Right lobe of liver (tissue), 6 donors: ENCODE data around the gene ITGAD. TPM values are rescaled to one million over a fixed set of nuclear protein-coding genes. Genes with fewer than 3 reads are reported as not detected.

Experiments used
- ATAC-seq, 4 donors: fragments of 200-7000 bp; cut with Tn5 transposase; one replicate each; pipeline ENCODE4 v1.9.1; 2020; ENCODE audit warnings: mild to moderate bottlenecking in 4 of 4, moderate library complexity in 4 of 4
- DNase-seq, 3 donors: peaks; one replicate each; pipeline ENCODE4 v3.0.0-alpha.2; 2020
- H3K27ac ChIP-seq, 3 donors: fragments of 200-600 bp; one replicate each; pipeline ENCODE4 v1.8.0; 2022
- H3K27me3 ChIP-seq, 2 donors: fragments of 200-600 bp; one replicate each; pipeline ENCODE4 v1.8.0; 2022
- H3K36me3 ChIP-seq, 4 donors: fragments of 200-600 bp; sonication (generic) in 1 of 4; one replicate each; pipeline versions ENCODE4 v1.5.1 to v1.8.0; 2017 to 2022; ENCODE audit warnings: control low read depth in 1 of 4
- H3K4me1 ChIP-seq, 4 donors: fragments of 200-600 bp; sonication (generic) in 1 of 4; one replicate each; pipeline versions ENCODE4 v1.5.1 to v1.8.0; 2017 to 2022; ENCODE audit warnings: control low read depth in 1 of 4
- H3K4me3 ChIP-seq, 3 donors: fragments of 200-600 bp; one replicate each; pipeline ENCODE4 v1.8.0; 2022
- H3K9me3 ChIP-seq, 4 donors: fragments of 200-600 bp; sonication (generic) in 1 of 4; one replicate each; pipeline versions ENCODE4 v1.5.1 to v1.8.0; 2017 to 2022; ENCODE audit warnings: control low read depth in 1 of 4
- POLR2A ChIP-seq: fragments of 450-650 bp; IDR thresholded peaks from one replicate; pipeline ENCODE4 v1.6.1; 2017; ENCODE audit warnings: antibody characterized with exemption, mild to moderate bottlenecking
- WGBS: methylation state at CpG from one replicate; pipeline ENCODE4 v1.1.6; 2018; ENCODE audit warnings: low coverage, low lambda C conversion rate; ENCODE audit not compliant: insufficient coverage; ENCODE audit errors: missing lambda C conversion rate; 5-methylcytosine and 5-hydroxymethylcytosine counted together
- intact Hi-C, 2 donors: fragments of 100-400 bp; cut with DNase I; formaldehyde crosslinking; loops; one replicate each; pipeline versions ENCODE4 v1.11.2 to v1.14.1; 2022
- total RNA-seq, 6 experiments: library from RNA; depleted of rRNA in 2 of 6; stranded (reverse); fragments of >200 nt in 2 of 6; fragmentation: NEBNext Ultra II Directional in 3 of 6; extraction: Animal tissue kit (Norgen Biotek cat#: 25700) in 3 of 6; gene quantifications; one replicate each; pipeline versions ENCODE4 v1.1.0 to v1.2.4, GENCODE V29; 2016 to 2023
- TF ChIP-seq, protein P1 (sequence below), 4 donors: fragments of 200-600 bp in 3 of 4; fragments of 450-650 bp in 1 of 4; IDR thresholded peaks; one replicate each; pipeline versions ENCODE4 v1.5.1 to v1.8.0; 2016 to 2022; ENCODE audit warnings: antibody characterized with exemption in 4 of 4, mild to moderate bottlenecking in 2 of 4
- donor health status: DM: no; HTN: yes; CAD: no.
- donor health status: DM: no; HTN: no; CAD: no.
- donor health status: DM: no; HTN: no; CAD: no.
- donor health status: DM: no; HTN: yes; CAD: no.
- donor health status: DM: no; HTN: yes; CAD: no.

ITGAD gene
- total RNA-seq, 6 experiments from 2014 or later: 0.13 to 2.0 (median 0.69) TPM; not detected in 2

DNA sequence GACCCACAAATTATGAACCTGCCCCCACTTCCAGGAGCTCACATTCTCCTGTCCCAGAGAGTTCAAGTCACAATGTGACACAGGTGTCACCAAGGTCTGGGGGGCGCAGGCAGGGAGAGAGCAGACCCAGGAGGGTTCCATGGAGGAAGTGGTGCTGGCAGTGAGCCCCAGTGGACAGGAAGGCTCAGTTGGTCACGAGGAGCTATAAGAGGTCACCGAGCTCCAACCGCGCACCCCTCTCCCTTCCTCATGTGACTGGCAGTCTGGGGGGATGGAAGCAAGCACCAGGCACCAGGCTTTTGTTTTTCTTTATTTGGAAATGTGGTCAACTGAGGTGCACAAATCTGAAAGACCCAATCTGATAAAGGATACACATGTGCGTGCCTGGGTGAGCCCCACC lies 2.5 kb downstream of the ITGAD start:
- no peak overlapping the region for H3K27ac ChIP-seq
- WGBS: 44% methylated on average over 3 of the region's 6 CpGs
- intact Hi-C loops: no loop called here
- no peaks in the 10 kb centered on the region for H3K36me3 ChIP-seq
- TF ChIP-seq POLR2A: no peak
- TF ChIP-seq, protein P1, sequence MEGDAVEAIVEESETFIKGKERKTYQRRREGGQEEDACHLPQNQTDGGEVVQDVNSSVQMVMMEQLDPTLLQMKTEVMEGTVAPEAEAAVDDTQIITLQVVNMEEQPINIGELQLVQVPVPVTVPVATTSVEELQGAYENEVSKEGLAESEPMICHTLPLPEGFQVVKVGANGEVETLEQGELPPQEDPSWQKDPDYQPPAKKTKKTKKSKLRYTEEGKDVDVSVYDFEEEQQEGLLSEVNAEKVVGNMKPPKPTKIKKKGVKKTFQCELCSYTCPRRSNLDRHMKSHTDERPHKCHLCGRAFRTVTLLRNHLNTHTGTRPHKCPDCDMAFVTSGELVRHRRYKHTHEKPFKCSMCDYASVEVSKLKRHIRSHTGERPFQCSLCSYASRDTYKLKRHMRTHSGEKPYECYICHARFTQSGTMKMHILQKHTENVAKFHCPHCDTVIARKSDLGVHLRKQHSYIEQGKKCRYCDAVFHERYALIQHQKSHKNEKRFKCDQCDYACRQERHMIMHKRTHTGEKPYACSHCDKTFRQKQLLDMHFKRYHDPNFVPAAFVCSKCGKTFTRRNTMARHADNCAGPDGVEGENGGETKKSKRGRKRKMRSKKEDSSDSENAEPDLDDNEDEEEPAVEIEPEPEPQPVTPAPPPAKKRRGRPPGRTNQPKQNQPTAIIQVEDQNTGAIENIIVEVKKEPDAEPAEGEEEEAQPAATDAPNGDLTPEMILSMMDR (IDR thresholded peaks at IDR 0.05): no peak
- DNase-seq (peak in 1 of 3 donors; percentile 51), ATAC-seq (peak; percentile 33 to 57 (median 50))
- no peaks in the 10 kb centered on the region for H3K9me3 ChIP-seq
- H3K4me1 ChIP-seq: no peaks in the 10 kb centered on the region
- no peak overlapping the region for H3K4me3 ChIP-seq
- no peaks in the 10 kb centered on the region for H3K27me3 ChIP-seq

DNA sequence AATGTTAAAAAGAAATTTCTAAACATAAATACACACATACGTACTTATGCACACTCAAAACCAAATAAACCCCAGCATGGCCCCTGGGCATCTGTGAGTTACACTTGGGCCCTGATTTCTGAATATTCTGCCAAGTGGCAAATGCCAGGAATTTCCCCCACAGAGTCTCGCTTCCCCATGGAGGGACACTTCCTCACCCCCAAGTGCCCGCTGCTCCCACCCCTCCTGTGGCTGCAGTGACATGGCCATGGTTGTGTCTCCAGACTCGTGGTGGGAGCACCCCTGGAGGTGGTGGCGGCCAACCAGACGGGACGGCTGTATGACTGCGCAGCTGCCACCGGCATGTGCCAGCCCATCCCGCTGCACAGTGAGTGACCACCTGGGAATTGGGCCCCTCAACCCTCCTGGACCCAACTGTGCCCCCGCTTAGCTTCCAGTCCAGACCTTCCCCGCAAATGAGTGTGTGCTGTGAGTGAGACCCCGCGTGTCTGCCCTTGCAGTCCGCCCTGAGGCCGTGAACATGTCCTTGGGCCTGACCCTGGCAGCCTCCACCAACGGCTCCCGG lies 4.0 kb downstream of the ITGAD start:
- intact Hi-C loops: no loop called here
- no peak for TF ChIP-seq POLR2A
- TF ChIP-seq, protein P1 (IDR thresholded peaks at IDR 0.05): no peak
- Histone ChIP-seq H3K9me3 (no peaks in the 10 kb centered on the region), H3K36me3 (no peaks in the 10 kb centered on the region), H3K4me3 (no peak overlapping the region), H3K4me1 (no peaks in the 10 kb centered on the region), H3K27me3 (no peaks in the 10 kb centered on the region), H3K27ac (no peak overlapping the region)
- ATAC-seq (peak in 2 of 4 donors; percentile 13 to 44), DNase-seq (no peak)
- whole genome bisulfite sequencing: 86% methylated on average over 14 of the region's 18 CpGs

DNA sequence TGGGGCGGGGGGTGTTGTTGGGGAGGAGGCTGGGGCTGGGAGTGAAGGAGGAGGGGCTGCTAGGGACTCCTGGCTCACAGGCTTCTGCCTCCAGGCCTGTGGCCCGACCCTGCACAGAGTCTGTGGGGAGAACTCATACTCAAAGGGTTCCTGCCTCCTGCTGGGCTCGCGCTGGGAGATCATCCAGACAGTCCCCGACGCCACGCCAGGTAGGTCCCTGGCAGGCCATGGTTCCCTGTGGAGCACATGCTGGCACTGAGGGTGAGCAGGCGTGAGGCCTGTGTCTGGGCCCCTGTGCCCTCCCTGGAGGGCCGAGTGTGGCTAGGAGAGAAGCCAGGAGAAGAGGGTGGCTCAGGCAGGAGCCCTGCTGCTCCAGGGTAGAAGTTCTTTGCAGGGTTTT lies 4.6 kb downstream of the ITGAD start:
- TF ChIP-seq POLR2A: no peak
- TF ChIP-seq, protein P1 (IDR thresholded peaks at IDR 0.05): no peak

DNA sequence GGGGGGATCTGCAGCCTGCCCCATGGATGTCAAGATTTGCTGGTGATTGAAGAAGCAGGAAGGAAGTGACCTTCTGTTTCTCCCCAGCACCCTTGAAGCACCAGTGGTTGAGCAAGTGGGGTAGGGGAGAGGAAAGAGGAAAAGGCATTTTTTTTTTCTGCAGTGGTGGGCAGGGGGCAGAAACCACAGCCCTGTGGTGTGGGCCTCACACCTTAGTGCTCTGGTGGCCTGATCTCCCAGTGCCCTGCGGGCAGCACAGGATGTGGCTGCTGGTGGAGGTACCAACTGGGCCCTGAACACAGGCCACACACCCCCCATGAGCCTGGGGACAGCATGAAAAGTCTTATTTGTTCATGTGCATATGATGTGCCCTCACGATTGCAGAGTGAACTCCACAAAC lies 7.1 kb downstream of the ITGAD start:
- Histone ChIP-seq H3K27me3 (no peaks in the 10 kb centered on the region), H3K9me3 (no peaks in the 10 kb centered on the region), H3K27ac (no peak overlapping the region), H3K4me1 (no peaks in the 10 kb centered on the region), H3K4me3 (no peak overlapping the region), H3K36me3 (no peaks in the 10 kb centered on the region)
- DNase-seq: no peak
- TF ChIP-seq POLR2A: no peak
- TF ChIP-seq, protein P1 (IDR thresholded peaks at IDR 0.05): no peak
- WGBS: 38% methylated on average over 1 of the region's 2 CpGs
- ATAC-seq: peak in 3 of 4 donors; percentile 16 to 47 (median 46)
- intact Hi-C loops: no loop called here

More for the DNA sequence above, 4.6 kb downstream of the ITGAD start:
- intact Hi-C loops: no loop called here
- Histone ChIP-seq H3K9me3 (no peaks in the 10 kb centered on the region), H3K27me3 (no peaks in the 10 kb centered on the region), H3K4me1 (no peaks in the 10 kb centered on the region), H3K27ac (no peak overlapping the region), H3K36me3 (no peaks in the 10 kb centered on the region), H3K4me3 (no peak overlapping the region)
- no CpG with 5 or more reads among the region's 9 CpGs for WGBS
- ATAC-seq: peak in 1 of 4 donors; percentile 13
- DNase-seq: no peak
